ENCODE measurements around the gene ANGPTL2.

Gene ANGPTL2

DNA sequence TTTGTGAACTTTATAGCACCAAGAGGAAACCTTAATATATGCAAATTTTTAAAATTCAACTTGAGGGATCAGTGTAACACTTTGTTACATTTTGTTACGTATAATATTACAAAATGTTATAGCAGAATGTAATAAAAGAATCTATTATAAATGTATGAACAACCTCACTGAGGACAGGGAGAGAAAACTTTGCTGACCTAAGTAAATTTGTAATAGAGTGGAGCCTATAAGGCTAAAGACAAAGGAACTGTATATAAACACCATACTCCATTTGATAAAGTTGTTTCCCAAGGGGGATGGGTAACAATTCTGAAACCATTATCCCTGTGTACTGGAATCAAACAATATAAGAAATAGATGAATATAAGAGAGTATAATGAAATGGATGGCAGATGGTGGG is 77.3 kb downstream of the ANGPTL2 start:
- TF ChIP-seq, protein P1, sequence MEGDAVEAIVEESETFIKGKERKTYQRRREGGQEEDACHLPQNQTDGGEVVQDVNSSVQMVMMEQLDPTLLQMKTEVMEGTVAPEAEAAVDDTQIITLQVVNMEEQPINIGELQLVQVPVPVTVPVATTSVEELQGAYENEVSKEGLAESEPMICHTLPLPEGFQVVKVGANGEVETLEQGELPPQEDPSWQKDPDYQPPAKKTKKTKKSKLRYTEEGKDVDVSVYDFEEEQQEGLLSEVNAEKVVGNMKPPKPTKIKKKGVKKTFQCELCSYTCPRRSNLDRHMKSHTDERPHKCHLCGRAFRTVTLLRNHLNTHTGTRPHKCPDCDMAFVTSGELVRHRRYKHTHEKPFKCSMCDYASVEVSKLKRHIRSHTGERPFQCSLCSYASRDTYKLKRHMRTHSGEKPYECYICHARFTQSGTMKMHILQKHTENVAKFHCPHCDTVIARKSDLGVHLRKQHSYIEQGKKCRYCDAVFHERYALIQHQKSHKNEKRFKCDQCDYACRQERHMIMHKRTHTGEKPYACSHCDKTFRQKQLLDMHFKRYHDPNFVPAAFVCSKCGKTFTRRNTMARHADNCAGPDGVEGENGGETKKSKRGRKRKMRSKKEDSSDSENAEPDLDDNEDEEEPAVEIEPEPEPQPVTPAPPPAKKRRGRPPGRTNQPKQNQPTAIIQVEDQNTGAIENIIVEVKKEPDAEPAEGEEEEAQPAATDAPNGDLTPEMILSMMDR (conservative IDR thresholded peaks at IDR 0.05), result no peak
- H3K27ac ChIP-seq, result no peak overlapping the region

DNA sequence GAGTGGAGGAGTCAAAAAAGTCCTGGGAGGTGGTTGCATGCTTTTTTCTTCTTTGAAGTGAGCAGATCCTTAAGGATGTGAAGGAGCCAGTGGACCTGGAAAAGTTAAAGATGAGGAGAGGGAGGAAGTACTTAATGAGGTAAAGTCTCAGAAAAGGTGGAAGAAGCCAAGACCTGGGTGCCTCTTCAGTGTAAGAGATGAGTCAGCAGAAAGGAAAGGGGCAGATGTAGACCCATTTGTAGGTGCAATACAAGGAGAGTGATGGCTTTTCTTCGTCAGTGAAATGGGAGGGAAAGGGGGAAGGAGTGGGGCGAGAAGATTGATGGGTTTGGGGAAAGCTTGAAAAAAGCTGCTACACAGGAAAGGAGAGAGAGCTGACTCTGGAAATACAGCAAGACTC is 82.9 kb downstream of the ANGPTL2 start:
- H3K27ac ChIP-seq, result no peak overlapping the region
- TF ChIP-seq, protein P1 (conservative IDR thresholded peaks at IDR 0.05), result no peak

DNA sequence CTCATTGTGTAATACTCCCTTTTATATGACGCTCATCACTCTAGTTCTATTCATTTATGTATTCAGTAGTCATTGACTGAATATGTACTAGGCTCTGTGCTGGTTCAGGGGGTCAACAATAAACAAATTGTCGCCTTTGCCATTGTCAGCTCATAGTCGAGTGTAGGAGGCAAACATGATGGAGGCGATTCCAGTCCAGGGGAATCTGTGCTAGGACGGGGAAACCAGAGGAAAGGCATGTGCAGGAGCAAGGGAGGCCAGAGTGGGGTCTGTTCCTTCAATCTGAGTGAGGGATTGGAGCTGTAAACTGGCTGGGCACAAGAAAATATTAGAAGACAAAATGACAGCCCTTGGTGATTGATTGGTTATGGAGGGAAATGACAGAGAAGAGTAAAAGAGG is 83.9 kb downstream of the ANGPTL2 start:
- H3K27ac ChIP-seq, result no peak overlapping the region
- TF ChIP-seq, protein P1 (conservative IDR thresholded peaks at IDR 0.05), result no peak

All from VCaP (cell line).